Measurements from ENCODE around the gene OR5H2. TPM values are rescaled to one million over a fixed set of nuclear protein-coding genes. Genes with fewer than 3 reads are reported as not detected.
"Not testable (repeated sequence)": the region's sequence is repeated elsewhere in the genome, so short reads cannot be mapped to it uniquely, and the experiment has no call there.

Gene OR5H2
- total RNA-seq: not detected in 2 replicates
- polyA plus RNA-seq: not detected in 2 replicates

DNA sequence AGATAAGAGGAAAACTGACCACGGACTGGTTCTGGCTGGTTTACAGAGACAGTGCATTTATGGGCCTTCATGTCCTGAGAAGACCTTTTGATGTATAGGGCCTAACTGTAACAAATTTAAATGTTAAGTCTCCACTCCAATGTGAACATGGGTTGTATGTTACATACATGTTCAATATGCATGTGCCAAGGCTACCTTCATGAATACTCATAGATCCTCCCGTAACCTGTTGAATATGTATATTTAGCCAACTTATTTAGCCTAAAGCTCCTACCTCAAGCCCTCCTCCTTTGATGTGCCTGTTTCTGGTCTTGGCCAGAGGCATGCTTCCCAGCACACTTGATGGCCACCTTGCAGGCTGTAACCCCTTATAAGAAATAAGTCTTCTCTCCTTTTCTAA lies at the start of gene OR5H2:
Gene OR5H2, plus strand, starts transcription at position 301 of the 400 bp plus-strand sequence. CDS start 398 bp downstream, outside the sequence.
- no peak for DNase-seq (ENCODE audit: low read depth in 1 of 2, low spot score in 1 of 2)
- no peaks in the 10 kb centered on the region for H3K36me3 ChIP-seq
- no peaks in the 10 kb centered on the region for H3K9me3 ChIP-seq (ENCODE audit: low read depth)
- TF ChIP-seq, protein P1, sequence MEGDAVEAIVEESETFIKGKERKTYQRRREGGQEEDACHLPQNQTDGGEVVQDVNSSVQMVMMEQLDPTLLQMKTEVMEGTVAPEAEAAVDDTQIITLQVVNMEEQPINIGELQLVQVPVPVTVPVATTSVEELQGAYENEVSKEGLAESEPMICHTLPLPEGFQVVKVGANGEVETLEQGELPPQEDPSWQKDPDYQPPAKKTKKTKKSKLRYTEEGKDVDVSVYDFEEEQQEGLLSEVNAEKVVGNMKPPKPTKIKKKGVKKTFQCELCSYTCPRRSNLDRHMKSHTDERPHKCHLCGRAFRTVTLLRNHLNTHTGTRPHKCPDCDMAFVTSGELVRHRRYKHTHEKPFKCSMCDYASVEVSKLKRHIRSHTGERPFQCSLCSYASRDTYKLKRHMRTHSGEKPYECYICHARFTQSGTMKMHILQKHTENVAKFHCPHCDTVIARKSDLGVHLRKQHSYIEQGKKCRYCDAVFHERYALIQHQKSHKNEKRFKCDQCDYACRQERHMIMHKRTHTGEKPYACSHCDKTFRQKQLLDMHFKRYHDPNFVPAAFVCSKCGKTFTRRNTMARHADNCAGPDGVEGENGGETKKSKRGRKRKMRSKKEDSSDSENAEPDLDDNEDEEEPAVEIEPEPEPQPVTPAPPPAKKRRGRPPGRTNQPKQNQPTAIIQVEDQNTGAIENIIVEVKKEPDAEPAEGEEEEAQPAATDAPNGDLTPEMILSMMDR (IDR thresholded peaks at IDR 0.05; ENCODE audit: low read depth, low read length): no peak
- H3K27me3 ChIP-seq: no peaks in the 10 kb centered on the region
- no peak within 1 kb of the TSS for H3K27ac ChIP-seq
- H3K4me1 ChIP-seq (ENCODE audit: low read depth): no peaks in the 10 kb centered on the region
- H3K4me3 ChIP-seq: no peak within 1 kb of the TSS

- Histone ChIP-seq H3K4me1 (ENCODE audit: low read depth) (no peaks in the 10 kb centered on the region), H3K4me3 (no peak overlapping the region), H3K27me3 (no peaks in the 10 kb centered on the region), H3K27ac (no peak overlapping the region), H3K9me3 (ENCODE audit: low read depth) (no peaks in the 10 kb centered on the region), H3K36me3 (no peaks in the 10 kb centered on the region)
- TF ChIP-seq, protein P1 (IDR thresholded peaks at IDR 0.05; ENCODE audit: low read depth, low read length): no peak
- no peak for DNase-seq (ENCODE audit: low read depth in 1 of 2, low spot score in 1 of 2)
Observed at GRCh38 chr3:98233468-98233867, 48.8 kb upstream of the OR5H2 start.

GRCh38 chr3:98240131-98240530 lies 42.2 kb upstream of the OR5H2 start:
- H3K27ac ChIP-seq: no peak overlapping the region
- DNase-seq (ENCODE audit: low read depth in 1 of 2, low spot score in 1 of 2): no peak
- no peak overlapping the region for H3K4me3 ChIP-seq
- no peaks in the 10 kb centered on the region for H3K36me3 ChIP-seq
- H3K9me3 ChIP-seq (ENCODE audit: low read depth): no peaks in the 10 kb centered on the region
- no peaks in the 10 kb centered on the region for H3K4me1 ChIP-seq (ENCODE audit: low read depth)
- no peaks in the 10 kb centered on the region for H3K27me3 ChIP-seq
- TF ChIP-seq, protein P1 (IDR thresholded peaks at IDR 0.05; ENCODE audit: low read depth, low read length): no peak

GRCh38 chr3:98242155-98242554 lies 40.1 kb upstream of the OR5H2 start:
- Histone ChIP-seq H3K27ac (no peak overlapping the region), H3K4me1 (ENCODE audit: low read depth) (no peaks in the 10 kb centered on the region), H3K4me3 (no peak overlapping the region), H3K9me3 (ENCODE audit: low read depth) (no peaks in the 10 kb centered on the region), H3K36me3 (no peaks in the 10 kb centered on the region), H3K27me3 (no peaks in the 10 kb centered on the region)
- no peak for DNase-seq (ENCODE audit: low read depth in 1 of 2, low spot score in 1 of 2)
- TF ChIP-seq, protein P1 (IDR thresholded peaks at IDR 0.05; ENCODE audit: low read depth, low read length): no peak

GRCh38 chr3:98243843-98244242 lies 38.5 kb upstream of the OR5H2 start:
- Histone ChIP-seq H3K4me3 (no peak overlapping the region), H3K27ac (no peak overlapping the region), H3K27me3 (no peaks in the 10 kb centered on the region), H3K36me3 (no peaks in the 10 kb centered on the region), H3K4me1 (ENCODE audit: low read depth) (no peaks in the 10 kb centered on the region), H3K9me3 (ENCODE audit: low read depth) (no peaks in the 10 kb centered on the region)
- DNase-seq (ENCODE audit: low read depth in 1 of 2, low spot score in 1 of 2): no peak
- TF ChIP-seq, protein P1 (IDR thresholded peaks at IDR 0.05; ENCODE audit: low read depth, low read length): no peak

GRCh38 chr3:98246142-98246541 lies 36.2 kb upstream of the OR5H2 start:
- Histone ChIP-seq H3K4me3 (no peak overlapping the region), H3K9me3 (ENCODE audit: low read depth) (no peaks in the 10 kb centered on the region), H3K36me3 (no peaks in the 10 kb centered on the region), H3K27ac (no peak overlapping the region), H3K27me3 (no peaks in the 10 kb centered on the region), H3K4me1 (ENCODE audit: low read depth) (no peaks in the 10 kb centered on the region)
- DNase-seq (ENCODE audit: low read depth in 1 of 2, low spot score in 1 of 2): no peak
- TF ChIP-seq, protein P1 (IDR thresholded peaks at IDR 0.05; ENCODE audit: low read depth, low read length): no peak

GRCh38 chr3:98256026-98256425 lies 26.3 kb upstream of the OR5H2 start:
- not testable (repeated sequence) for H3K27me3 ChIP-seq; H3K36me3 ChIP-seq; H3K4me3 ChIP-seq; H3K9me3 ChIP-seq (ENCODE audit: low read depth); DNase-seq (ENCODE audit: low read depth in 1 of 2, low spot score in 1 of 2); H3K27ac ChIP-seq; H3K4me1 ChIP-seq (ENCODE audit: low read depth)

Data from cardiac muscle cell (in vitro differentiated cells and primary cell).